Testis (tissue), 3 donors: ENCODE data around the gene FSTL1. TPM values are rescaled to one million over a fixed set of nuclear protein-coding genes. Genes with fewer than 3 reads are reported as not detected.
A peak's percentile ranks its signal among the peaks of the same experiment; 100 is the strongest.

Experiments
- DNase-seq: peaks from one replicate; pipeline ENCODE4 v3.0.0-alpha.2; 2019
- H3K27ac ChIP-seq, 2 donors: fragments of 200-600 bp; sonication (generic); one replicate each; pipeline ENCODE4 v1.5.1; 2019
- H3K27me3 ChIP-seq: fragments of 200-600 bp; sonication (generic); one replicate; pipeline ENCODE4 v1.5.1; 2019
- H3K36me3 ChIP-seq: fragments of 200-600 bp; sonication (generic); one replicate; pipeline ENCODE4 v1.5.1; 2017; ENCODE audit warnings: low read depth; ENCODE audit errors: missing control alignments
- H3K4me1 ChIP-seq: fragments of 200-600 bp; sonication (generic); one replicate; pipeline ENCODE4 v1.5.1; 2019
- H3K4me3 ChIP-seq, 2 donors: fragments of 200-600 bp; sonication (generic); one replicate each; pipeline ENCODE4 v1.5.1; 2017 to 2019
- H3K9me3 ChIP-seq: fragments of 200-600 bp; sonication (generic); one replicate; pipeline ENCODE4 v1.5.1; 2017
- CTCF ChIP-seq, 3 experiments: fragments of 450-650 bp in 2 of 3; fragments of 200-600 bp in 1 of 3; sonication (generic) in 1 of 3; IDR thresholded peaks; one replicate each; pipeline ENCODE4 v1.5.1; 2016 to 2019; ENCODE audit warnings: antibody characterized with exemption in 3 of 3, mild to moderate bottlenecking in 2 of 3, moderate library complexity in 1 of 3
- POLR2A ChIP-seq: fragments of 450-650 bp; IDR thresholded peaks from one replicate; pipeline ENCODE4 v1.6.1; 2017; ENCODE audit warnings: antibody characterized with exemption, mild to moderate bottlenecking, moderate library complexity
- WGBS, 2 donors: methylation state at CpG; one replicate each; pipeline ENCODE4 v1.1.5; 2018; 5-methylcytosine and 5-hydroxymethylcytosine counted together
- intact Hi-C: fragments of 100-400 bp; cut with DNase I; formaldehyde crosslinking; loops from one replicate; pipeline ENCODE4 v1.15.1; 2023; ENCODE audit warnings: low total_unique reads
- polyA plus RNA-seq: library from polyadenylated mRNA; stranded (reverse); fragments of 350-450 nt; fragmentation: Illumina TruSeq; extraction: RNeasy Lipid Tissue Mini Kit (QIAGEN cat#74804); gene quantifications from one replicate; pipeline ENCODE4 v1.2.3, GENCODE V29; 2014; ENCODE audit warnings: low read depth, low replicate concordance; ENCODE audit not compliant: insufficient read depth
- total RNA-seq, 2 donors: library from RNA; depleted of rRNA; stranded (reverse); fragments of >200 nt; gene quantifications; one replicate each; pipeline ENCODE4 v1.2.3, GENCODE V29; 2016

The FSTL1 gene
- total and polyA plus RNA-seq, 3 donors from 2014 or later, result 35.0 to 122 (median 73.8) TPM

- Histone ChIP-seq H3K4me1 (peaks cover 9% of the 10 kb centered on the region), H3K9me3 (no peaks in the 10 kb centered on the region), H3K27me3 (no peaks in the 10 kb centered on the region), H3K36me3 (no peaks in the 10 kb centered on the region), H3K4me3 (peak overlapping the region; percentile 67 to 86), H3K27ac (peak overlapping the region; percentile 87 to 88)
- TF ChIP-seq POLR2A (no peak), CTCF (IDR thresholded peaks at IDR 0.05) (no peak)
- WGBS, 2 donors, result 2% methylated on average over 30 to 32 of the region's 32 CpGs
- DNase-seq, result peak; percentile 57
- intact Hi-C loops, result no loop called here
Measured at GRCh38 chr3:120449701-120450599, 842 bp downstream of the FSTL1 start.

- no peaks in the 10 kb centered on the region for H3K9me3 ChIP-seq
- DNase-seq, result no peak
- H3K27ac ChIP-seq, result peak overlapping the region in 1 of 2 donors; percentile 88
- TF ChIP-seq CTCF (IDR thresholded peaks at IDR 0.05) (no peak), POLR2A (no peak)
- WGBS, 2 donors, result 47 to 62% methylated on average over 6 of the region's 6 CpGs
- no peaks in the 10 kb centered on the region for H3K27me3 ChIP-seq
- H3K36me3 ChIP-seq, result no peaks in the 10 kb centered on the region
- intact Hi-C loops, result no loop called here
- H3K4me3 ChIP-seq, result peak overlapping the region in 1 of 2 donors; percentile 86
- H3K4me1 ChIP-seq, result peaks cover 9% of the 10 kb centered on the region
Measured at GRCh38 chr3:120449251-120449650, 1.5 kb downstream of the FSTL1 start.

- no peak overlapping the region for H3K4me3 ChIP-seq
- 53 to 55% methylated on average over 2 of the region's 2 CpGs for WGBS, 2 donors
- no peak for DNase-seq
- TF ChIP-seq POLR2A (no peak), CTCF (IDR thresholded peaks at IDR 0.05) (no peak)
- no peaks in the 10 kb centered on the region for H3K27me3 ChIP-seq
- intact Hi-C loops, result no loop called here
- H3K36me3 ChIP-seq, result no peaks in the 10 kb centered on the region
- no peaks in the 10 kb centered on the region for H3K9me3 ChIP-seq
- peaks cover 9% of the 10 kb centered on the region for H3K4me1 ChIP-seq
- no peak overlapping the region for H3K27ac ChIP-seq
Measured at GRCh38 chr3:120448756-120449155, 2.0 kb downstream of the FSTL1 start.

- Histone ChIP-seq H3K4me3 (no peak overlapping the region), H3K27ac (no peak overlapping the region), H3K36me3 (no peaks in the 10 kb centered on the region), H3K27me3 (no peaks in the 10 kb centered on the region), H3K4me1 (peaks cover 13% of the 10 kb centered on the region), H3K9me3 (no peaks in the 10 kb centered on the region)
- WGBS, 2 donors, result 89 to 100% methylated on average over 1 of the region's 1 CpG
- intact Hi-C loops, result no loop called here
- no peak for DNase-seq
- TF ChIP-seq CTCF (IDR thresholded peaks at IDR 0.05), result no peak
- no peak for TF ChIP-seq POLR2A
Measured at GRCh38 chr3:120446891-120447668, 3.7 kb downstream of the FSTL1 start.
